IPS-11a (cell line): ENCODE measurements around the gene ZNF850.

ENCODE experiments used
- H3K4me3 ChIP-seq: one replicate; pipeline ENCODE4 v1.5.1; 2013; ENCODE audit warnings: low read depth, low read length, control low read depth

ZNF850 gene

GRCh38 chr19:36707134-36707533, 65.5 kb downstream of the ZNF850 start:
- H3K4me3 ChIP-seq, result no peak overlapping the region

- H3K4me3 ChIP-seq, result peak overlapping the region; percentile 91
These were observed 84.5 kb downstream of the ZNF850 start for GRCh38 chr19:36688058-36688457.

- H3K4me3 ChIP-seq, result peak within 1 kb of the TSS; percentile 91
These were observed 85.2 kb downstream of the ZNF850 start, which contains the start of gene ZNF567 for GRCh38 chr19:36687214-36688056. TSS of gene ZNF567 (plus strand) at chr19:36687612. CDS start at chr19:36694868, 7,256 bp downstream.

- H3K4me3 ChIP-seq, result peak overlapping the region; percentile 91
These were observed 86.0 kb downstream of the ZNF850 start for GRCh38 chr19:36686365-36687213.

DNA sequence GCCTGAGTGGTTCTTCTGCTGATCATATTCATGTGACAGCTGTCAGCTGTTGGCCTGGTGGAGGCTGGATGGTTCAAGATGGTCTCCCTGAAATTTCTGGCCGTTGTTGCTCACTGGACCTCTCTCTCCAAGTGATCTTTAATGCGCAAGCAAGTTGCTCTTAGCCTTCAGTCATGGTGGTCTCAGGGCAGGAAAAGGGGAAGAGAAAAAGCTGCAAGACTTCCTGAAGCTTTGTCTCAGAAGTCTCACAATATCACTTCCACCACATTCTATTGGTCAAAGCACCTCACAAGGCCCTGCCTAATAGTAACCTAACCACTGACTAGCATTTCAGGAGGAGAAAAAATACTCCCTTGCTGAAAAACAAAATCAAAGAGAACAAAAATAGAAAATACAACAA, 86.8 kb downstream of the ZNF850 start:
- no peak overlapping the region for H3K4me3 ChIP-seq

DNA sequence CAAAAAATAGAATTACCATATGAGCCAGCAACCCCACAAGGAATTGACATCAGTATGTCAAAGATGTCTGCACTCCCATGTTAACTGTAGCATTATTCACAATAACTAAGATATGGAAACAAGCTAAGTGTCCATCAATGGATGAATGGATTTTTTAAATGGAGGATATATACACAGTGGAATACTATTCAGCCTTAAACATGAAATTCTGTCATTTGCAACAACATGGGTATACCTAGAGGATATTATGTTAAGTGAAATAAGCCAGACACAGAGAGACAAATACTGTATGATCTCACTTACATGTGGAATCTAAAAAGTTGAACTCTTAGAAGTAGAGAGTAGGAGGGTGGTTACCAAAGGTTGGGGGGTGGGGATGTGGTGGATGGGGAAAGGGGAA, 93.2 kb downstream of the ZNF850 start:
- no peak overlapping the region for H3K4me3 ChIP-seq

- no peak overlapping the region for H3K4me3 ChIP-seq
These were observed 98.4 kb downstream of the ZNF850 start for GRCh38 chr19:36674201-36674600.

- no peak overlapping the region for H3K4me3 ChIP-seq
These were observed 100.2 kb downstream of the ZNF850 start for GRCh38 chr19:36672368-36672767.

GRCh38 chr19:36668646-36669045, 104.0 kb downstream of the ZNF850 start:
- no peak overlapping the region for H3K4me3 ChIP-seq

DNA sequence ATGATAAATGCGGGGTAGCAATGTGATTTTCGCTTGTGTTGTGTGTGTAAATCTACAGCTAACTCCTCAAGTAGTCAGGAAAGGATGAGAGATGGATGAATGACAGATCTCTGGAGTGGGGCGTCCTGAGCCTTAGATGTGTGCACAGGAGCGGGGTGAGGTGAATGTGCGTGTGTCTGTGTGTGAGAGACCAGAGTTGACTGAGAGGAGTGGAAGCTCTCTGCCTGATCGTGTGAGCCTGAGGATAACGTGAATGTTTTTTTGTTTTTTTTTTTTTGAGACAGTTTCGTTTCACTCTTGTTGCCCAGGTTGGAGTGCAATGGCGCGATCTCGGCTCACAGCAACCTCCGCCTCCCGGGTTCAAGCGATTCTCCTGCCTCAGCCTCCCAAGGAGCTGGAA, 106.8 kb downstream of the ZNF850 start:
- H3K4me3 ChIP-seq, result peak overlapping the region; percentile 96
